Head of caudate nucleus (tissue), 42 donors: ENCODE measurements around the gene NBPF3.

Experiments used
- DNase-seq, 42 donors: peaks; one replicate each; pipeline versions ENCODE4 v3.0.0 to v3.0.0-alpha.2; 2020 to 2021; ENCODE audit warnings: mixed read lengths in 7 of 42
- intact Hi-C: fragments of 100-400 bp; cut with DNase I; formaldehyde crosslinking; loops from one replicate; pipeline ENCODE4 v1.15.0; 2022

Gene NBPF3

DNA sequence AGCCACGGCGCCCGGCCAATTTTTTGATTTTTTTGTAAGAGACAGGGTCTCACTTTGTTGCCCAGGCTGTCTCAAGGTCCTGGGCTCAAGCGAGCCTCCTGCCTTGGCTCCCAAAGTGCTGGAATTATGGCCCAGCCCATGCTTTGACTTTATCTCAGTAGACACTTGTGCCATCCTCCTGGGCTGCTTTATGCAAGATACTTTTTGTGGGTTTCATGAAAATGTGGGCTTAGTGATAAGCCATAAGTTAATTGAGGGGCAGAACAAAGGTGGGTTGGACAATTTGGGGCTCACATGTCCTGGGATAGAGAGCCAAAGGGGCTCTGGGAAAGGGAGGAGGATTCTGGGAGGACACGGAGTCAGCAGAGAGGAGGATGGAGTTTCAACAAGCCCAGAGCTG, 91.3 kb downstream of the NBPF3 start:
- no peak for DNase-seq
- intact Hi-C loops: no loop called here

DNA sequence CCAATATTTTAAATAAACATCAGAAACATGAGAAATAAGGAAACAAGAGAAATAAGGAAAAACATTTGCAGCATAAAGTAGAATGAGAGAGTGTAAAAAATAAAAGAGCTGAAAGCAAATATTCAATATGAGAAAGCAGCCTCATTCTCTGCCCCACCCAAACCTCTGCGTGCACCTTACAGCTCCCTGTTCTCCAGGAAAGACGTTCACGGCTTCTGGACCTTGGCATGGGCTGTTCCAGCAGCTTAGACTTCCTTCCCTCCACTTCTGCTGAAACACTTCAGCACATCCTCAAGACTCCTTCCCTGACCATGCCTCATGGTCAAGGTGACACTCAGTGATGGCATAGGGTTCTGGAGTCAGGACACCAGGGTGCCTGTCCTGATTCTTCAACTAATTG, 92.6 kb downstream of the NBPF3 start:
- intact Hi-C loops: no loop called here
- DNase-seq: no peak

DNA sequence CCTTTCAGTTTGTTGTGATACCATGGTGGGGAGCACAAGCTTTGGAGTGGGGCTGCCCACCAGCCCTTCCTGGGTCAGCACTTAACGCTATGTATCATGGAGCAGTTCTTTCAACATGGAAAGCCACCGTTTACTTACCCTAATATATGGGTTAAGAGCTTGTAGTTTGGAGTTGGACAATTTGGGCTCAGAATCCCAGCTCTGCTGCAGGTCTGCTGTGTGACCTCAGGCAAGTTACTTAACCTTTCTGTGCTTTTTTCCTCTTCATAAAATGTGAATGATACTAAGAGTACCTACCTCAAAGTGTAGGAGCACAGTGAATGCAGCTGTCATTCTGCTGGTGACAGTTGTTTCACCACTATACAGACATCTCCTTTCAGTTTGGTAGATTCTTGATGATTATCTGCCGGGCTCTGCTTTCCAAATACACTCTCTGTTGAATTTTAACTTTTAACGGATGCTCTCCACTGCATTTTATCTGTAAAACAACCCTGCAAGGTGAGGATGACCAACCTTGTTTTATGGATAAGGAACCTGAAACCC, 93.1 kb downstream of the NBPF3 start:
- intact Hi-C loops: no loop called here
- DNase-seq: no peak

DNA sequence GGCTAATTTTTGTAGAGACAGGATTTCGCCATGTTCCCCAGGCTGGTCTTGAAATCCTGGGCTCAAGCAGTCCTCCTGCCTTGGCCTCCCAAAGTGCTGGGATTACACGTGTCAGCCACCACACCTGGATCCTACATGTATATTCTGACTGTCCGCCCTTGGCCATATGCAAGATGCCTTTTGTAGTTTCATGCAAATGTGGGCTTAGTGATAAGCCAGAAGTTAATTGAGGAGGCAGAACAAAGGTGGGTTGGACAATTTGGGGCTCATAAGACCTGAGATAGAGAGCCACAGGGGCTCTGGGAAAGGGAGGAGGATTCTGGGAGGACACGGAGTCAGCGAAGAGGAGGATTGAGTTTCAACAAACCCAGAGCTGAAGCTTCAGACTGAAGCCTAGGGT, 94.2 kb downstream of the NBPF3 start:
- intact Hi-C loops: no loop called here
- DNase-seq: no peak
